GM10266 (cell line): Measurements from ENCODE around the gene PXMP4.
"Not testable (repeated sequence)": the region's sequence is repeated elsewhere in the genome, so short reads cannot be mapped to it uniquely, and the experiment has no call there.

Experiments
- DNase-seq: peaks from one replicate; pipeline ENCODE4 v3.0.0; 2012; ENCODE audit errors: extremely low spot score
- TF ChIP-seq, protein P1 (sequence below): IDR thresholded peaks from 2 replicates; pipeline ENCODE4 v1.5.1; 2012; ENCODE audit warnings: mild to moderate bottlenecking, low read depth; ENCODE audit not compliant: control insufficient read depth, insufficient read depth; ENCODE audit errors: missing control alignments

PXMP4 gene

DNA sequence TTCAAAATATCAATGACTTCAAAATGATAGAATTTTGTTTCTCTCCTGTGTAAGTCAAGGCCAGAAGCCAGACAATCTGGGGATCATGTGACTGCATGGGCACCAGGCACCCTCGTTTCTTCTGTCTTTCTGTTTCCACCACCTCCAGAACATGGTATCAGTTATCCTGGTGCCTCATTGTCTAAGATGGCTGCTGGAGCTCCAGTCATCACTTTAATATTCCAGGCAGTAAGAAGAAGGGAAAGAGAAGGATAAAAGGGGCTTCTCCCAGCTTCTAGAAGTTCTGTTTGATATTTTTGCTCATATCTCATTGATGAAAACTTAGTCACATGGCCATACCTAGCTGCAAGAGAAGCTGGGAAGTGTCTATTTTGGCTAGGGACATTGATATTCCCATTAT lies 37.3 kb upstream of the PXMP4 start:
- TF ChIP-seq, protein P1, sequence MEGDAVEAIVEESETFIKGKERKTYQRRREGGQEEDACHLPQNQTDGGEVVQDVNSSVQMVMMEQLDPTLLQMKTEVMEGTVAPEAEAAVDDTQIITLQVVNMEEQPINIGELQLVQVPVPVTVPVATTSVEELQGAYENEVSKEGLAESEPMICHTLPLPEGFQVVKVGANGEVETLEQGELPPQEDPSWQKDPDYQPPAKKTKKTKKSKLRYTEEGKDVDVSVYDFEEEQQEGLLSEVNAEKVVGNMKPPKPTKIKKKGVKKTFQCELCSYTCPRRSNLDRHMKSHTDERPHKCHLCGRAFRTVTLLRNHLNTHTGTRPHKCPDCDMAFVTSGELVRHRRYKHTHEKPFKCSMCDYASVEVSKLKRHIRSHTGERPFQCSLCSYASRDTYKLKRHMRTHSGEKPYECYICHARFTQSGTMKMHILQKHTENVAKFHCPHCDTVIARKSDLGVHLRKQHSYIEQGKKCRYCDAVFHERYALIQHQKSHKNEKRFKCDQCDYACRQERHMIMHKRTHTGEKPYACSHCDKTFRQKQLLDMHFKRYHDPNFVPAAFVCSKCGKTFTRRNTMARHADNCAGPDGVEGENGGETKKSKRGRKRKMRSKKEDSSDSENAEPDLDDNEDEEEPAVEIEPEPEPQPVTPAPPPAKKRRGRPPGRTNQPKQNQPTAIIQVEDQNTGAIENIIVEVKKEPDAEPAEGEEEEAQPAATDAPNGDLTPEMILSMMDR: no peak
- no peak for DNase-seq

DNA sequence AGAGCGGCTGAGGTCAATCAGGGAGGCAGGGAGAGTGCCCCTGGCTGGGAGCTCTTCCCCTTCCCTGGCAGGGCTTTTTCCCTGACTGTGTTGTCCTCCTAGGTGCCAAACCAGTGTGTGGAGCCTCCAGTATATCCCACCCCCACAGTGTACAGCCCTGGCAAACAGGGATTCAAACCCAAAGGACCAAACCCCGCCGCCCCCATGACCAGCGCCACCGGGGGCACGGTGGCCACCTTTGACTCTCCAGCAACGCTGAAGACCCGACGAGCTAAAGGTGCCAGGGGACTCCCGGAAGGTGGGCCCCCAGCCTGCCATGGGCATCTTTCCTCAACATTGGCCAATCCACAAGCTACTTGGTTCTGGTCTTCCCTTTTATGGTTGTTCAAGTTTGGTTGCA lies 36.9 kb upstream of the PXMP4 start:
- TF ChIP-seq, protein P1: no peak
- no peak for DNase-seq

GRCh38 chr20:33755936-33756490 lies 35.9 kb upstream of the PXMP4 start:
- not testable (repeated sequence) for DNase-seq

GRCh38 chr20:33753763-33754162 lies 33.7 kb upstream of the PXMP4 start:
- TF ChIP-seq, protein P1: no peak
- DNase-seq: no peak

DNA sequence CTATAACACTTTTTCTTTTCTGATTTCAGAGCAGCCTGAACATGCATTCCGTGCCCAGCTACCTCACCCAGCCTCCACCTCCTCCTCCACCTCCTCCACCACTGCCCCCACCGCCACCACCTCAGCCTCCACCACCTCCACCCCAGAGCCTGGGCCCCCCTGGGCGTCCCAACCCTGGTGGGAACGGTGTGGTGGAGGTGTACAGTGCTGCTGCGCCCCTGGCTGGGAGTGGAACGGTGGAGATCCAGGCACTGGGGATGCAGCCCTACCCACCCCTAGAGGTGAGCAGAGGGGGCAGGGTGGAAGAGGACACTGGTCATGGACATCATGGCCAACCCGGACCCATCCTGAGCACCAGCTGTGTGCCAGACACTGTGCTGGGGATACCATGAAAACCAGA lies 33.0 kb upstream of the PXMP4 start:
- DNase-seq: no peak
- TF ChIP-seq, protein P1: no peak

DNA sequence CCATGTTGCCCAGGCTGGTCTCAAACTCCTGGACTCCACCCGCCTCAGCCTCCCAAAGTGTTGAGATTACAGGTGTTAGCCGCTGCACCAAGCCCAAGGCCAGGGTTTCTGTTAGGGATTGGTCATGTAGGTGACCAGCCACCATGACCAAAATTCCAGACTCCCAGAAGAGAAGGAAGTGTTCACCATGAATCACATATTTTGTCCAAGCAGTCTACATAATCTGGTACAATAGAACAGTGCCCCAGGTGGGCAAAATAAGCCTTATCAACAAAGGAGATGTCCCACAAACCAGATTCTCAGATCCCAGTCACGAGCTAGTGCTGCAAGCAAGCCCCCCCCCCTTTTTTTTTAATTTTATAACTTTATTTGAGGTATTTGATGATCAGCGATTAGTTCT lies 31.7 kb upstream of the PXMP4 start:
- TF ChIP-seq, protein P1: no peak
- DNase-seq: no peak

DNA sequence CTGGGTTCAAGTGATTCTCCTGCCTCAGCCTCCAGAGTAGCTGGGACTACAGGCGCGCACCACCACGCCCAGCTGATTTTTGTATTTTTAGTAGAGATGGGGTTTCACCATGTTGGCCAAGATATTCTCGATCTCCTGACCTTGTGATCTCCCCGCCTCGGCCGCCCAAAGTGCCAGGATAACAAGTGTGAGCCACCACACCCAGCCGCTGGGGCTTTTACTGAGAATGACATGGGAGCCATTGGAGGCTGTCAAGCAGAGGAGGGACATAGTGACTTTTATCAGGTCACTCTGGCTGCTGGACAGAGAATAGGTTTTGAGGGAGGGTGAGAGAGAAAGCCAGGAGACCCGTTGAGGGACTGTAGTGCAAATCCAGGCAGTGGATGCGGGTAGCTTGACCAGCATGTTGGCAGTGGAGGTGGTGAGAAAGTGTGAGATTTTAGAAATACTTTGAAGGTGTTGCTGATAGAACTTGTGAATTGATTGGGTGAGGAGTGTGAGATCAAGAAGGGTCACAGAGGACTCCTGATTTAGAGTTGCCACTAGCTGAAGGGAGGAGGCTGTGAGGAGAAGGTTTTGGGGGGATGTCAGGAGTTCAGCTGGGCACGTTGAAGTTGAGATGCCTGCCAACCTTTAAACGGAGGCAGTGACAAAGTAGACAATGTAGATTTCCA lies 26.4 kb upstream of the PXMP4 start:
- TF ChIP-seq, protein P1: no peak
- no peak for DNase-seq
